ENCODE data around the gene MDM2.

Gene MDM2

GRCh38 chr12:68884251-68884650, 76.3 kb downstream of the MDM2 start:
- no peak overlapping the region for H3K9ac ChIP-seq (ENCODE audit: low read length)
- no peak overlapping the region for H3K4me2 ChIP-seq (ENCODE audit: low read length)
- H3K79me2 ChIP-seq (ENCODE audit: low read length) = no peaks in the 10 kb centered on the region
- no peaks in the 10 kb centered on the region for H3K9me3 ChIP-seq (ENCODE audit: insufficient read depth, low read length)
- H3K4me3 ChIP-seq (ENCODE audit: low read length) = no peak overlapping the region
- no peaks in the 10 kb centered on the region for H3K4me1 ChIP-seq (ENCODE audit: low read length)
- no peaks in the 10 kb centered on the region for H4K20me1 ChIP-seq (ENCODE audit: insufficient read depth, low read length)
- TF ChIP-seq, protein P1, sequence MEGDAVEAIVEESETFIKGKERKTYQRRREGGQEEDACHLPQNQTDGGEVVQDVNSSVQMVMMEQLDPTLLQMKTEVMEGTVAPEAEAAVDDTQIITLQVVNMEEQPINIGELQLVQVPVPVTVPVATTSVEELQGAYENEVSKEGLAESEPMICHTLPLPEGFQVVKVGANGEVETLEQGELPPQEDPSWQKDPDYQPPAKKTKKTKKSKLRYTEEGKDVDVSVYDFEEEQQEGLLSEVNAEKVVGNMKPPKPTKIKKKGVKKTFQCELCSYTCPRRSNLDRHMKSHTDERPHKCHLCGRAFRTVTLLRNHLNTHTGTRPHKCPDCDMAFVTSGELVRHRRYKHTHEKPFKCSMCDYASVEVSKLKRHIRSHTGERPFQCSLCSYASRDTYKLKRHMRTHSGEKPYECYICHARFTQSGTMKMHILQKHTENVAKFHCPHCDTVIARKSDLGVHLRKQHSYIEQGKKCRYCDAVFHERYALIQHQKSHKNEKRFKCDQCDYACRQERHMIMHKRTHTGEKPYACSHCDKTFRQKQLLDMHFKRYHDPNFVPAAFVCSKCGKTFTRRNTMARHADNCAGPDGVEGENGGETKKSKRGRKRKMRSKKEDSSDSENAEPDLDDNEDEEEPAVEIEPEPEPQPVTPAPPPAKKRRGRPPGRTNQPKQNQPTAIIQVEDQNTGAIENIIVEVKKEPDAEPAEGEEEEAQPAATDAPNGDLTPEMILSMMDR (IDR thresholded peaks at IDR 0.05; ENCODE audit: low read depth, low read length) = no peak
- no peak for TF ChIP-seq EZH2phosphoT487 (IDR thresholded peaks at IDR 0.05; ENCODE audit: low read depth)
- no peak overlapping the region for H3K27ac ChIP-seq (ENCODE audit: low read length)
- H2AFZ ChIP-seq (ENCODE audit: low read depth, low read length) = no peak overlapping the region
- H3K27me3 ChIP-seq (ENCODE audit: low read depth, low read length) = no peaks in the 10 kb centered on the region
- H3K36me3 ChIP-seq (replicated peaks; ENCODE audit: low read depth, low read length) = no peaks in the 10 kb centered on the region

DNA sequence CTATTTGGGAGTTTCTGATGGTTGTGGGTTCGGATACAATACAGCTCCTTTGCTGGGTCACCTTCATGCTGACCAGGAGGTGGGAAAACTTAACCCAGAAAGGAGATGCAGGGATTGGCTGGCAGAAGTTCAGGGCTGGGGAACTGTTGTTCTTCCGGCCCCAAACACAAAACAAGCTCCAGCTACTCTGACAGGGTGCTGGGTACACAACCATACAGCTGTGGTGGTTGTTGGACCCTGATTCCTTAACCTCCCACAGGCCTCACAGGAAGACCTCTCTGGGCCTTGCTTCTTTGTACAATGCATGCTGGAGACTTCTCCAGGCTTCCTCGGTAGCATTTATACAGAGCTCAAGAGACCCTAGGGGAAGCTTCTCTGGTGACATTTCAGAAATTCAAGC, 77.4 kb downstream of the MDM2 start:
- Histone ChIP-seq H3K4me1 (ENCODE audit: low read length) (no peaks in the 10 kb centered on the region), H3K27ac (ENCODE audit: low read length) (no peak overlapping the region), H3K4me2 (ENCODE audit: low read length) (no peak overlapping the region), H3K36me3 (replicated peaks; ENCODE audit: low read depth, low read length) (no peaks in the 10 kb centered on the region), H3K79me2 (ENCODE audit: low read length) (no peaks in the 10 kb centered on the region), H3K4me3 (ENCODE audit: low read length) (no peak overlapping the region), H2AFZ (ENCODE audit: low read depth, low read length) (no peak overlapping the region), H4K20me1 (ENCODE audit: insufficient read depth, low read length) (no peaks in the 10 kb centered on the region), H3K9ac (ENCODE audit: low read length) (no peak overlapping the region), H3K27me3 (ENCODE audit: low read depth, low read length) (no peaks in the 10 kb centered on the region), H3K9me3 (ENCODE audit: insufficient read depth, low read length) (no peaks in the 10 kb centered on the region)
- TF ChIP-seq, protein P1 (IDR thresholded peaks at IDR 0.05; ENCODE audit: low read depth, low read length) = no peak
- TF ChIP-seq EZH2phosphoT487 (IDR thresholded peaks at IDR 0.05; ENCODE audit: low read depth) = no peak

DNA sequence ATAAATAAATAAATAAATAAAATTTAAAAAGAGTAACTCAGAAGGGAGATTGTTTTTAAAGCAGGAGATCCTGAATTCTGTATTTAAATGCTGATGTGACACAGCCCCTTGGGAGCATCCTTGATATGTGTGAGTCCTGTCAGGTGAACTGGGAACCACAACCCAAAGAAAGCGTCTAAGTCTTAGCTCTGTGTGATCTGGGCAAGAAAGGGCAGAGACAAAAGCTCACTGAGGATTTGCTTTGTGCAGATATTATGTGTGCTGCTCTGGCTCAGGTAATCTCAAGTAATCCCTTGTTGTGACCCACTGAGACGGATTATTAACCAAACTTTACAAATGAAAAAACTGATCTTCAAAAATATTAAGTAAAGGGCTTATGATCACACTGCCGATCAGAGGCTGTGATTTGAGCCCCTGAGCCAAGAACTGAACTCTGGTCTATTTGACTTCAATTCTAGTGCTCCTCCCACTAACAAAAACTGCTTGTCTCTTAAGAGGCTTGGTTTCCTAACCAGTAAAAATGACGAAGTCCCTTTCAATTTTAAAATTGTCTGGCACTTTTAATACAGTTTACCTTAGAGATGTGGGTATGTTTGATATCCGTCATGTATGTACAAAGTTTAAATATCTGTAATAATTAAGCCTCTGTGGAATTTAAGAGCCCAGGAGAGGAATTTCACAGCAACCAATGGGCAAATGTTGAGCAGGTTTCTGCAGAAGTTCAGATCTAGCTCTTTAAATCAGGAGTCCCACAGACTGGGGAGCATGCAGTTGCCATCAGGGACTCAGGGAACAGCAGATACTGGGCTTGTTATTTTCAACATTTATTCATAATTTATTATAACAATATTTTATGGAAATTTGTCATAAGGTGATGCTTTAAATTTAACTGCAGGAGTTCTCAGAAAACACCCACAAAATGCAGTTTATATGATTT, 78.9 kb downstream of the MDM2 start:
- H3K9me3 ChIP-seq (ENCODE audit: insufficient read depth, low read length) = no peaks in the 10 kb centered on the region
- no peak overlapping the region for H2AFZ ChIP-seq (ENCODE audit: low read depth, low read length)
- no peak overlapping the region for H3K4me2 ChIP-seq (ENCODE audit: low read length)
- no peaks in the 10 kb centered on the region for H4K20me1 ChIP-seq (ENCODE audit: insufficient read depth, low read length)
- no peaks in the 10 kb centered on the region for H3K4me1 ChIP-seq (ENCODE audit: low read length)
- TF ChIP-seq, protein P1 (IDR thresholded peaks at IDR 0.05; ENCODE audit: low read depth, low read length) = no peak
- no peak for TF ChIP-seq EZH2phosphoT487 (IDR thresholded peaks at IDR 0.05; ENCODE audit: low read depth)
- no peak overlapping the region for H3K4me3 ChIP-seq (ENCODE audit: low read length)
- no peaks in the 10 kb centered on the region for H3K79me2 ChIP-seq (ENCODE audit: low read length)
- no peaks in the 10 kb centered on the region for H3K27me3 ChIP-seq (ENCODE audit: low read depth, low read length)
- H3K36me3 ChIP-seq (replicated peaks; ENCODE audit: low read depth, low read length) = no peaks in the 10 kb centered on the region
- no peak overlapping the region for H3K9ac ChIP-seq (ENCODE audit: low read length)
- H3K27ac ChIP-seq (ENCODE audit: low read length) = no peak overlapping the region

DNA sequence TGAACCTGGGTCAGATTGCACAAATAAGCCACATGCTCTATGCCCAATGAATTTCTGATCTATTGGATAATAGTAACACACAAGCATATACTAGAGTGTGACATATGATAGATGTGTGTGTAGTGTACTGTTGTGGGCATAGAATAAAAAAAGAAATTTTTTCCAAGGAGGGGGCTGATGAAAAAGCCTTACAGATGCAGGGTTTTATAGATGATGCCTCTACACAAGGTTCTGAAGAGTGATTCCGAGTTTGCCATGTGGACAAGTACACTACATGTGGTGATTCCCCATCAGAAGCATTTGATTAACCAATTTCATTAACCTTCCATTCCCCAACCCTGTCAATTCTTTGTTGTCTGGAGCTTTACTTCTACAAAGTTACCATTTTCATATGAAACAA, 79.7 kb downstream of the MDM2 start:
- Histone ChIP-seq H2AFZ (ENCODE audit: low read depth, low read length) (no peak overlapping the region), H4K20me1 (ENCODE audit: insufficient read depth, low read length) (no peaks in the 10 kb centered on the region), H3K4me2 (ENCODE audit: low read length) (no peak overlapping the region), H3K9me3 (ENCODE audit: insufficient read depth, low read length) (no peaks in the 10 kb centered on the region), H3K79me2 (ENCODE audit: low read length) (no peaks in the 10 kb centered on the region), H3K27ac (ENCODE audit: low read length) (no peak overlapping the region), H3K4me1 (ENCODE audit: low read length) (no peaks in the 10 kb centered on the region), H3K27me3 (ENCODE audit: low read depth, low read length) (no peaks in the 10 kb centered on the region), H3K36me3 (replicated peaks; ENCODE audit: low read depth, low read length) (no peaks in the 10 kb centered on the region), H3K4me3 (ENCODE audit: low read length) (no peak overlapping the region), H3K9ac (ENCODE audit: low read length) (no peak overlapping the region)
- no peak for TF ChIP-seq EZH2phosphoT487 (IDR thresholded peaks at IDR 0.05; ENCODE audit: low read depth)
- TF ChIP-seq, protein P1 (IDR thresholded peaks at IDR 0.05; ENCODE audit: low read depth, low read length) = no peak

All from OCI-LY3 (cell line).